ENCODE results near the gene TSHZ3. TPM values are rescaled to one million over a fixed set of nuclear protein-coding genes. Genes with fewer than 3 reads are reported as not detected.

TSHZ3 gene
- total RNA-seq, 1 experiment from 2014 or later = 14.8 TPM

GRCh38 chr19:31252441-31252840 lies 96.8 kb downstream of the TSHZ3 start:
- CTCF ChIA-PET = no interaction called here
- TF ChIP-seq, protein P1, sequence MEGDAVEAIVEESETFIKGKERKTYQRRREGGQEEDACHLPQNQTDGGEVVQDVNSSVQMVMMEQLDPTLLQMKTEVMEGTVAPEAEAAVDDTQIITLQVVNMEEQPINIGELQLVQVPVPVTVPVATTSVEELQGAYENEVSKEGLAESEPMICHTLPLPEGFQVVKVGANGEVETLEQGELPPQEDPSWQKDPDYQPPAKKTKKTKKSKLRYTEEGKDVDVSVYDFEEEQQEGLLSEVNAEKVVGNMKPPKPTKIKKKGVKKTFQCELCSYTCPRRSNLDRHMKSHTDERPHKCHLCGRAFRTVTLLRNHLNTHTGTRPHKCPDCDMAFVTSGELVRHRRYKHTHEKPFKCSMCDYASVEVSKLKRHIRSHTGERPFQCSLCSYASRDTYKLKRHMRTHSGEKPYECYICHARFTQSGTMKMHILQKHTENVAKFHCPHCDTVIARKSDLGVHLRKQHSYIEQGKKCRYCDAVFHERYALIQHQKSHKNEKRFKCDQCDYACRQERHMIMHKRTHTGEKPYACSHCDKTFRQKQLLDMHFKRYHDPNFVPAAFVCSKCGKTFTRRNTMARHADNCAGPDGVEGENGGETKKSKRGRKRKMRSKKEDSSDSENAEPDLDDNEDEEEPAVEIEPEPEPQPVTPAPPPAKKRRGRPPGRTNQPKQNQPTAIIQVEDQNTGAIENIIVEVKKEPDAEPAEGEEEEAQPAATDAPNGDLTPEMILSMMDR (conservative IDR thresholded peaks at IDR 0.05; ENCODE audit: low read depth, low read length) = no peak
- no peak for TF ChIP-seq EZH2 (IDR thresholded peaks at IDR 0.05; ENCODE audit: borderline replicate concordance, low read depth, low read length, poor library complexity, severe bottlenecking)
- no peak for DNase-seq (ENCODE audit: low spot score)
- H3K4me3 ChIP-seq (ENCODE audit: low read depth, low read length, poor library complexity, severe bottlenecking) = no peak overlapping the region
- BruUV-seq (replicated peaks) = no TSS peak
- POLR2A ChIA-PET (ENCODE audit: low non-redundant PET) = no interaction called here
- no peaks in the 10 kb centered on the region for H3K27me3 ChIP-seq (replicated peaks; ENCODE audit: insufficient read depth, low read depth, low read length, poor library complexity)
- H3K9me3 ChIP-seq (ENCODE audit: low read depth, low read length, poor library complexity, severe bottlenecking) = no peaks in the 10 kb centered on the region
- no peak overlapping the region for H3K27ac ChIP-seq (ENCODE audit: low read depth, low read length, poor library complexity, severe bottlenecking)
- intact Hi-C loops (cut with micrococcal nuclease; ENCODE audit: unreplicated experiment) = no loop called here
- H3K36me3 ChIP-seq (ENCODE audit: insufficient read depth, low read length, poor library complexity, severe bottlenecking) = no peaks in the 10 kb centered on the region
- H3K4me1 ChIP-seq (ENCODE audit: insufficient read depth, low read length, poor library complexity, severe bottlenecking) = no peaks in the 10 kb centered on the region

- H3K4me3 ChIP-seq (ENCODE audit: low read depth, low read length, poor library complexity, severe bottlenecking) = no peak overlapping the region
- no peaks in the 10 kb centered on the region for H3K36me3 ChIP-seq (ENCODE audit: insufficient read depth, low read length, poor library complexity, severe bottlenecking)
- no peaks in the 10 kb centered on the region for H3K27me3 ChIP-seq (replicated peaks; ENCODE audit: insufficient read depth, low read depth, low read length, poor library complexity)
- BruUV-seq (replicated peaks) = no TSS peak
- no peak overlapping the region for H3K27ac ChIP-seq (ENCODE audit: low read depth, low read length, poor library complexity, severe bottlenecking)
- H3K4me1 ChIP-seq (ENCODE audit: insufficient read depth, low read length, poor library complexity, severe bottlenecking) = no peaks in the 10 kb centered on the region
- no peak for DNase-seq (ENCODE audit: low spot score)
- intact Hi-C loops (cut with micrococcal nuclease; ENCODE audit: unreplicated experiment) = no loop called here
- ChIA-PET CTCF (no interaction called here), POLR2A (ENCODE audit: low non-redundant PET) (no interaction called here)
- TF ChIP-seq EZH2 (IDR thresholded peaks at IDR 0.05; ENCODE audit: borderline replicate concordance, low read depth, low read length, poor library complexity, severe bottlenecking) = no peak
- no peaks in the 10 kb centered on the region for H3K9me3 ChIP-seq (ENCODE audit: low read depth, low read length, poor library complexity, severe bottlenecking)
Measured at GRCh38 chr19:31249217-31249616, 100.0 kb downstream of the TSHZ3 start.

DNA sequence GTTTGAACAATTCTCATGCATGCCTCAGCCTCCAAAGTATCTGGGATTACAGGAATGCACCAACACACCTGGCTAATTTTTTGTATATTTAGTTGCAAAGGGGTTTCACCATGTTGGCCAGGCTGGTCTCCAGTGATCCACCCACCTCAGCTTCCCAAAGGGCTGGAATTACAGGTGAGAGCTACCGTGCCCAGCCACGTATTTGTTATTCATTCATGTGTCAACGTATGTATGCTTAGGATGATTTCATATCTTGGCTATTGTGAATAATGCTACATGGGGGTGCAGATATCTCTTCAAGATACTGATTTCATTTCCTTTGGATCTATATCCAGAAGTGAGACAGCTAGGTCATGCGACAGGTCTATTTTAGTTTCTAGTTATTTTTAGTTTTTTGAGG lies 113.4 kb downstream of the TSHZ3 start:
- no peaks in the 10 kb centered on the region for H3K27me3 ChIP-seq (replicated peaks; ENCODE audit: insufficient read depth, low read depth, low read length, poor library complexity)
- no peaks in the 10 kb centered on the region for H3K4me1 ChIP-seq (ENCODE audit: insufficient read depth, low read length, poor library complexity, severe bottlenecking)
- TF ChIP-seq, protein P1 (conservative IDR thresholded peaks at IDR 0.05; ENCODE audit: low read depth, low read length) = no peak
- TF ChIP-seq EZH2 (IDR thresholded peaks at IDR 0.05; ENCODE audit: borderline replicate concordance, low read depth, low read length, poor library complexity, severe bottlenecking) = no peak
- no TSS peak for BruUV-seq (replicated peaks)
- H3K9me3 ChIP-seq (ENCODE audit: low read depth, low read length, poor library complexity, severe bottlenecking) = no peaks in the 10 kb centered on the region
- ChIA-PET CTCF (no interaction called here), POLR2A (ENCODE audit: low non-redundant PET) (no interaction called here)
- H3K27ac ChIP-seq (ENCODE audit: low read depth, low read length, poor library complexity, severe bottlenecking) = no peak overlapping the region
- H3K4me3 ChIP-seq (ENCODE audit: low read depth, low read length, poor library complexity, severe bottlenecking) = no peak overlapping the region
- no peaks in the 10 kb centered on the region for H3K36me3 ChIP-seq (ENCODE audit: insufficient read depth, low read length, poor library complexity, severe bottlenecking)
- intact Hi-C loops (cut with micrococcal nuclease; ENCODE audit: unreplicated experiment) = no loop called here
- no peak for DNase-seq (ENCODE audit: low spot score)

DNA sequence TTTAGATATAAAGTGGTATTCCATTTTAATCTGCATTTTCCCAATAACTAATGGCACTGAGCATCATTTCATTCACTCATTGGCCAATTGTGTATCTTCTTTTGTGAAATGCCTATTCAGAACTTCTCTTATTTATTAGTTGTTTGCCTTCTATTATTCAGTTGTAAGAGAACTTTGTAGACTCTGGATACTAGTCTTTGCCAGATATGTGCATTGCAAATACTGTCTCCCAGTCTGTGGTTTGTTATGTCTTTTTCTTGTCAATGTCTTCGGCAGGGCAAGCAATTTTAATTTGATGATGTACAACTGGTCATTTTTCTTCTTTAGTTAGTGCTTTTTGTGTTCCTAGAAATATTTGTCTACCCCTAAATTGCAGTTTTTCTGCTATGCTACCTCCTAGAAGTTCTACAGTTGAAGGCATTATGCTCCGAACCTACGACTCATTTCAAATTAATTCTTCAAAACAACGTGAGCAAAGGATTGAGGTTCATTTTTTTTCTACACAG lies 115.9 kb downstream of the TSHZ3 start:
- CTCF ChIA-PET = no interaction called here
- intact Hi-C loops (cut with micrococcal nuclease; ENCODE audit: unreplicated experiment) = no loop called here
- Histone ChIP-seq H3K4me3 (ENCODE audit: low read depth, low read length, poor library complexity, severe bottlenecking) (no peak overlapping the region), H3K36me3 (ENCODE audit: insufficient read depth, low read length, poor library complexity, severe bottlenecking) (no peaks in the 10 kb centered on the region), H3K4me1 (ENCODE audit: insufficient read depth, low read length, poor library complexity, severe bottlenecking) (no peaks in the 10 kb centered on the region), H3K27ac (ENCODE audit: low read depth, low read length, poor library complexity, severe bottlenecking) (no peak overlapping the region), H3K27me3 (replicated peaks; ENCODE audit: insufficient read depth, low read depth, low read length, poor library complexity) (no peaks in the 10 kb centered on the region), H3K9me3 (ENCODE audit: low read depth, low read length, poor library complexity, severe bottlenecking) (no peaks in the 10 kb centered on the region)
- TF ChIP-seq, protein P1 (conservative IDR thresholded peaks at IDR 0.05; ENCODE audit: low read depth, low read length) = no peak
- TF ChIP-seq EZH2 (IDR thresholded peaks at IDR 0.05; ENCODE audit: borderline replicate concordance, low read depth, low read length, poor library complexity, severe bottlenecking) = no peak
- no peak for DNase-seq (ENCODE audit: low spot score)
- POLR2A ChIA-PET (ENCODE audit: low non-redundant PET) = no interaction called here
- no TSS peak for BruUV-seq (replicated peaks)
